ENCODE results near the gene DKK3.

DKK3 gene

DNA sequence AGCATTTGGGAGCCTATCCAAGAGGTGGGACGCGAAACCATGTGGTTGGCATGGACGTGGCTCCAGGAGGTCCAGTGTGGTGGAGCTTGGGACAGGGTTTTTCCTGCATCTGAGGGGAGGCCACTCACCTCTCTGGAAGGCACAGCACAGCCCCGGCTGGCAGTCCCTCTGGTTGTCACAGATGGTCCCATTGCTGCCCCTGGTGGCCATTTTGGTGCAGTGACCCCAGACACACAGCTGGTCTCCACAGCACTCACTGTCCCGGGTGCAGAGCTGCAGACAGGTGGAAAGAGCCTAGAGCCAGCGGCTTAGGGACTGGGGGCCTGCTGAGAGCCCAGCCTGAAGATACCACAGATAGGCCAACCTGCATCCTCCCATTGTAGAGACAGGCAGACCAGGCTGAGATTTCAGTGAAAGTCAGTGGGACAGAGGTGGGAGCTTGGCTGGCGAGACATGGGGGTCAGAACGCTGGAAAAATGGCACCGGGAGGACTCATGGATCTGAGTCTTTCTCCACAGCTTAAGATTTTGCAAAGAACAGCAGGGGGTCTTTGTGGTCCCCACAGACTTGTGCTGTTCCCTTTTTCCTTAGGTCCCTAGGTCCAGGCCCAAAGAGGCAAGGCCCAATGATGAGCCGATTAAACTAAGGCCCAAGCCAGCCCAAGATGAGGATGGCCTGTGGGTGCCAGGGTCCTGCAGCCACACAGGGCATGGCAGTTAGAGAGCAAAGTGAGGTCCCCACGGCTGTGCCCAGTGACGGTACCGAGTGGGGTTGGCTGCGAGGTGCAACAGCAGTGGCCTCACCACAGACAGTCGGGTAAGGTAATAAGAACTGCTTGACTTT is 41.4 kb downstream of the DKK3 start:
- peak; percentile 51 for DNase-seq (ENCODE audit: low read depth)
- TF ChIP-seq, protein P1, sequence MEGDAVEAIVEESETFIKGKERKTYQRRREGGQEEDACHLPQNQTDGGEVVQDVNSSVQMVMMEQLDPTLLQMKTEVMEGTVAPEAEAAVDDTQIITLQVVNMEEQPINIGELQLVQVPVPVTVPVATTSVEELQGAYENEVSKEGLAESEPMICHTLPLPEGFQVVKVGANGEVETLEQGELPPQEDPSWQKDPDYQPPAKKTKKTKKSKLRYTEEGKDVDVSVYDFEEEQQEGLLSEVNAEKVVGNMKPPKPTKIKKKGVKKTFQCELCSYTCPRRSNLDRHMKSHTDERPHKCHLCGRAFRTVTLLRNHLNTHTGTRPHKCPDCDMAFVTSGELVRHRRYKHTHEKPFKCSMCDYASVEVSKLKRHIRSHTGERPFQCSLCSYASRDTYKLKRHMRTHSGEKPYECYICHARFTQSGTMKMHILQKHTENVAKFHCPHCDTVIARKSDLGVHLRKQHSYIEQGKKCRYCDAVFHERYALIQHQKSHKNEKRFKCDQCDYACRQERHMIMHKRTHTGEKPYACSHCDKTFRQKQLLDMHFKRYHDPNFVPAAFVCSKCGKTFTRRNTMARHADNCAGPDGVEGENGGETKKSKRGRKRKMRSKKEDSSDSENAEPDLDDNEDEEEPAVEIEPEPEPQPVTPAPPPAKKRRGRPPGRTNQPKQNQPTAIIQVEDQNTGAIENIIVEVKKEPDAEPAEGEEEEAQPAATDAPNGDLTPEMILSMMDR (conservative IDR thresholded peaks at IDR 0.05; ENCODE audit: low read depth, low read length), result peak; percentile 79

DNA sequence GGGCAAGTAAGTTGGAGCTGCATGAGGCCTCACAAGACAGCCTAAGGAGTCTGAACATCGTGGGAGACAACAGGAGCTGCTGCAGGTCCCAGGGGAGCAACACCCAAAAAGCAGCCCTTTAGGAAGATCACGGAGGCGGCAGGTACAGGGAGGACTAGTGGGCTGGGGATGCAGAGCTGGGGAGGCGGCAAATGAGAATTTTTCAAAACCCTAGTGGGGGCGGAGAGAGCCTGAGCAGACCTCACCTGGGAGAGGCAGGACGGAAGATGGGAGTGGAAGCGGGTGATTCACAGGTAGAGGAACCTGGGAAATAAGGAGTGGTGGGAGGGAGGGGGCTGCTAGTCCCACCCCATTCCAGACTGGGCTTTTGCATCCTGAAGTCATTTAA is 42.1 kb downstream of the DKK3 start:
- H3K4me3 ChIP-seq (ENCODE audit: low read depth, low read length), result no peak overlapping the region
- TF ChIP-seq, protein P1 (conservative IDR thresholded peaks at IDR 0.05; ENCODE audit: low read depth, low read length), result no peak
- DNase-seq (ENCODE audit: low read depth), result no peak

More for the DNA sequence above, 41.4 kb downstream of the DKK3 start:
- no peak overlapping the region for H3K4me3 ChIP-seq (ENCODE audit: low read depth, low read length)

DNA sequence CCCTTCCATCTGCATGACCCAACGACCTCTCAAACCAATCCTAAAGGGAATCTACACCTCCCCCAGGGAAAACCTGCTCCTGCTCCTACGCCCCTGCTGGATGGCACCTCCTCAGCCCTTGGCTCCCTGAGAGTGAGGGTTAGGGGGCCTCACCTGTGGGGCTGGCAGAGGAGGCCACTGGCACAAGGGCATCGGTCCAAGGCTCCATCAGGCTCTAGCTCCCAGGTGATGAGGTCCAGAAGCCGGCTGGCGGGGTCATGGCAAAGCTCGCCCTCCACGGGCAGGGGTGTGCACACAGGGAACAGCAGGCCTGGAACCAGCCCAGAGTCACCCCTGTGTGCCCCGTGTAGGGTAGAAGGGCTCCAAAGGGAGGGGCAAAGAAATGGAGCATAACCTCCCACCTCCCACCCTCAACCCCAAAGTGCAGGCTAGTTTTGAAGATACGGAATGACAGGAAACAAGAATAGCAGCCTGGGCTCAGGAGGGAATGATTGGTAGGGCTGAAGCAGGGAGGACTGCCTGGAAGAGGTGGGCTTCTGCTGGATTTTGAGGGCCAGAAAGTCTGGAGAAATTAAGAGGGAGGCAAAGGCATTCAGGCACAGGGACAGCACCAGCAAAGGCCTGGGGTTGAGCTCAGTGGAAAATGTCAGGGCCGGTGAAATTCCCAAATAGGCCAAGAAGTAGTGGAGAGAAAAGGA is 42.6 kb downstream of the DKK3 start:
- no peak for DNase-seq (ENCODE audit: low read depth)
- no peak overlapping the region for H3K4me3 ChIP-seq (ENCODE audit: low read depth, low read length)
- TF ChIP-seq, protein P1 (conservative IDR thresholded peaks at IDR 0.05; ENCODE audit: low read depth, low read length), result no peak

DNA sequence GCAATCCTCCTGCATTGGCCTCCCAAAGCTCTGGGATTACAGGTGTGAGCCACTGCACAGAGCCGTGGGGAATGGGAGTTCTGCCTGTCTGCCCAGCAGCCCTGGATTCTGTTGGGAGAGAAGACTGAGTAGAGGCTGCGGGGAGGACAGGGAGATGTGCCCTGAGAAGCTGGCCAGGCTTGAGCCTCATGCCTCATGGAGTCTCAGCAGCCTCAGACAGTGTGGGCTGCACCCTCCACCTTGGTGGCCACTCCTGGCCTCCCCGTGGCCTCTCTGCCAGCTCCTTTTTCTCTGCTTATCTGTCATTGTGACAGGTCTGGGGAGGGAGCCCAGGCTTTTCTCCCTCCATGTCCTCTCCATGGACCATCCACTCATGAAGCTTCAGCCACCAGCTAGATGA is 43.2 kb downstream of the DKK3 start:
- TF ChIP-seq, protein P1 (conservative IDR thresholded peaks at IDR 0.05; ENCODE audit: low read depth, low read length), result no peak
- no peak overlapping the region for H3K4me3 ChIP-seq (ENCODE audit: low read depth, low read length)

DNA sequence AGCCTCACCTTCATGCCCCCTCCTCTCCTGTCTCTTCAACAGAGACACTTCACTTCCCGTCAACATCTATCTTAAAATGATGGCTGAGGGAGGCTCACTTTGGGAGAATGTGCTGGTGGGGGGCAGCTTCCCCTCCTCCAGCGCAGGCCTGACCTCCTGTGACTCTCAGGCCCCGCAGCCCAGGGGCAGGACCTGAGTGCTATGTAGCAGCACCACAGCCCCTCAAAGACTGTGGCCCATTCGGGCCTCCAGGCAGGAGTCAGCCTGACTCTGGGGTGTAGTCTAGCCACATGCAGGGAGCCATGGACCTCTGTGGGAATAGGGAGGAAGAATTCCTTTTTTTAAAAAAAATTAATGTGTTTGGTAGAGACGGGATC is 43.7 kb downstream of the DKK3 start:
- no peak for DNase-seq (ENCODE audit: low read depth)
- TF ChIP-seq, protein P1 (conservative IDR thresholded peaks at IDR 0.05; ENCODE audit: low read depth, low read length), result no peak
- H3K4me3 ChIP-seq (ENCODE audit: low read depth, low read length), result no peak overlapping the region

More for the DNA sequence above, 43.2 kb downstream of the DKK3 start:
- DNase-seq (ENCODE audit: low read depth), result no peak

DNA sequence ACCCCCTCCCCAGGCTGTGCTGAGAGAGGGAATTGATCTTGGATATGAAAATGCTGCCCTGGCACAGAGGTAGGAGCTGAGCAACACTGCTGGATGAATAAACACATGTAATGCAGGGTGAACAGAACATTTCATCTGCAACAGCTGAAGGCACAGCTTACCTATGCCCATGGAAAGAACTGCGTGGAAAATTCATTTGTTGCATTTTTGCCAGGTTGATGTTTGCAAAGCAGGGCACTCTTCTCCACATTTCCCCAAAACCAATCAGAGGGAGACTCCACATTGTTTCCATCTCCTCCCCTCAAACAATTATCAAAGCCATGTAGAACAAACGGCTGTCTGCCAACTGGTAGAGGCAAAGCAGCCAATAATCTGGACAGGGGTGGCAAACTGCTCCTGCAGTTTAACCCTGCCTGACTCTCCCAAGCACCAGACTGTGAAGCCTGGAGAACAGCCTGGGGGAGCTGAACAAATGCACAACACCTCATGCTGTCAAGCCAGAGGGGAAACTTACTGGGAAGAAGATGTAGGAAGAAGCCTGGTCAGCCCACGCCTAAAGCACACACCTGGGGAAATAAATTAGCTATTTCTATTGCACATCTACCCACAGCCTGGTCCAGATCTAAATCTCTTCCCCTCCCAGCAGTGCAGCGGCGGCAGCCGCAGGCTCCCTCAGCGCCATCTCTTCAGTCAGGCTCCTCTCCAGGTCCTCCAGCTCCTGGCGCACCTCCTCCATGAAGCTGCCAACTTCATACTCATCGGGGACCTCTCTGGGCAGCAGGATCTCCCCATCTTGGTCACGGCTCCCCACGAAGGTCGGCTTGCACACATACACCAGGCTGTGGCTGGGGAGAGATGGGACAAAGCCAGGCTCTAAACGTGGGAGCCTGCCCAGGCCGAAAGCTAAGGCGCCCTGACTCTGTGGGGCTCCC is 44.3 kb downstream of the DKK3 start:
- DNase-seq (ENCODE audit: low read depth), result no peak
- H3K4me3 ChIP-seq (ENCODE audit: low read depth, low read length), result no peak overlapping the region
- TF ChIP-seq, protein P1 (conservative IDR thresholded peaks at IDR 0.05; ENCODE audit: low read depth, low read length), result no peak

Data from choroid plexus epithelial cell (primary cell).